Renal cortex interstitium (tissue), 11 donors: ENCODE results near the gene CILP. TPM values are rescaled to one million over a fixed set of nuclear protein-coding genes. Genes with fewer than 3 reads are reported as not detected.
"Not testable (repeated sequence)": the region's sequence is repeated elsewhere in the genome, so short reads cannot be mapped to it uniquely, and the experiment has no call there.

Experiments
- DNase-seq, 11 donors: peaks; one replicate each; pipeline ENCODE4 v3.0.0-alpha.2; 2013; ENCODE audit warnings: low read depth in 9 of 11, low spot score in 4 of 11; ENCODE audit errors: extremely low read depth in 1 of 11
- polyA plus RNA-seq, 3 donors: library from polyadenylated mRNA; unstranded; fragments of 120-200 nt; gene quantifications; one replicate each; pipeline ENCODE4 v1.2.1, GENCODE V29; 2013; ENCODE audit not compliant: insufficient read length in 3 of 3

The CILP gene
- polyA plus RNA-seq, 3 donors = 3.1 to 3.5 (median 3.2) TPM

DNA sequence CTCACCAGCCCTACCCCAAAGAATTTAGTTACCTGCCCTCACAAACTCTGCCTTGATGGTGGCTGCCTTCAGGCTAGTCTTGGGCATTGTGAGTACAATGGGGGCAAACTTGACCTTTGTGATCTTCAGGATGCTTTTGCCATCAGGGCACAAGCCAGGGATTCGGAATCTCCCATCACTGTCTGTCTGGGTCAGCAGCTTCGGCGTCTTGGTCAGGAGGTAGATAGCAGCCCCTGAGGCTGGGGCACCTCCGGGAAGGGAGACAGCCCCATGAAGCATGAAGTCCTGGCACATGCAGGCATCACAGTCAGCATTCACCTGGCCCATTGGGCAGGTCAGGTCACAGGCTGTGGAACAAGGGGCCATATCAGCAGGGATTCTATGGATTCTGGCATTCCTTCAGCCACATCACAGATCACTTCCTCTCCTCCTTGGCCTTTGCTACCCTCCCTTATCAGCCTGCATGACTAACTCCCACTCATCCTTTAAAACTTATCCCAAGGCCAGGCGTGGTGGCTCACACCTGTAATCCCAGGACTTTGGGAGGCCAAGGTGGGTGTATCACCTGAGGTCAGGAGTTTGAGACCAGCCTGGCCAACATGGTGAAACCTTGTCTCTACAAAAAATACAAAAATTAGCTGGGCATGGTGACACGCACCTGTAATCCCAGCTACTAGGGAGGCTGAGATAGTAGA is 6.9 kb downstream of the CILP start:
- no peak for DNase-seq

DNA sequence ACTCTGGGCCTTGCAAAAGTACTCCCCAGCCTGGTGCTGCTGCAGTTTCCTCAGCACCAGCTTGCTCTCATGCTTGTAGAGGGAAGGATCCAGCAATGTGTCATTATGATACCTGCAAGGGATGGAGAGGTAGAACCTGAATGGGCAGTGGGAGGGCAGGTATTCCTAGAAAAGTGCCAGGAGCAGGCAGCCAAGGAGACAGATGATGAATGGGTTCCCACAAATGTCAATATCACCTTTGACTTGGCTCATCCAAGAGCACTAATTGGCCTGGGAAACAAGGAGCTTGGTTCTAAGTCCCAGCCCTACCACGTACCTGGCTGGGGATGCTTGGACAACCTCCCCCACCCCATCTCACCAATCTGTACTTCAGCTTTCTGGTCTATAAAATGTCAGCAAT is 9.4 kb downstream of the CILP start:
- no peak for DNase-seq

DNA sequence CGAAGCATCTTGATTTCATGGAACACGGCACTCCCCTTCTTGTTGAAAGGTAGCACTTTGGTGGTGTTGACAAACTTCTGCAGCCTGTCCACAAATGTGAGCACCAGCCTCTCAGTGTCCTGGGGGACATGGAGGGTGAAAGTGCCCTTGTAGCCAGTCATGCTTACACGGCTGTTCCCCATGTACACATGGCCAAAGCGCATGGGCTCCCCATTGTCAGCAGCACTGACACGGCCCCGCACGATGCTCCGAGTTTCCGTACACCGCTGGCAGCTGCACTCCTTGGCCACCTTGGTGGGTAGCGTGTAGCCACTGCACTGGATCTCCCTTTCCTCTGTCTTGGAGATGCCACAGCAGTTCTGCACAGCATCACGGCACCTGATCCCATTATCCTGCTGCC is 12.7 kb downstream of the CILP start:
- DNase-seq = no peak

DNA sequence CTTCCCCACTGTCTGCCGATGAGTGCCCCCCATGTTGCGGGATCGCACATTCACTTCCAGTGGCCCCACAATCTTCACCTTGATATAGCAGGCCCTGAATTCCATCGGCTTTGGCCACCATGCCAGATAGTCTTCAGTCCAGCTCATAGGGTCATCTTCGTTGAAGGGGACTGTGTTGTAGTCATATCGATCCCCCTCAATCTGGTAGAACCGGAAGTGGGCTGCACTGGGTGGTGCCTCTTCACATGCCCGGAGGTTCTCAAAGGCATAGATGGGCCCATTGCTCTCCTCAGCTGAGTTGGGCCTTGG is 14.0 kb downstream of the CILP start:
- no peak for DNase-seq

DNA sequence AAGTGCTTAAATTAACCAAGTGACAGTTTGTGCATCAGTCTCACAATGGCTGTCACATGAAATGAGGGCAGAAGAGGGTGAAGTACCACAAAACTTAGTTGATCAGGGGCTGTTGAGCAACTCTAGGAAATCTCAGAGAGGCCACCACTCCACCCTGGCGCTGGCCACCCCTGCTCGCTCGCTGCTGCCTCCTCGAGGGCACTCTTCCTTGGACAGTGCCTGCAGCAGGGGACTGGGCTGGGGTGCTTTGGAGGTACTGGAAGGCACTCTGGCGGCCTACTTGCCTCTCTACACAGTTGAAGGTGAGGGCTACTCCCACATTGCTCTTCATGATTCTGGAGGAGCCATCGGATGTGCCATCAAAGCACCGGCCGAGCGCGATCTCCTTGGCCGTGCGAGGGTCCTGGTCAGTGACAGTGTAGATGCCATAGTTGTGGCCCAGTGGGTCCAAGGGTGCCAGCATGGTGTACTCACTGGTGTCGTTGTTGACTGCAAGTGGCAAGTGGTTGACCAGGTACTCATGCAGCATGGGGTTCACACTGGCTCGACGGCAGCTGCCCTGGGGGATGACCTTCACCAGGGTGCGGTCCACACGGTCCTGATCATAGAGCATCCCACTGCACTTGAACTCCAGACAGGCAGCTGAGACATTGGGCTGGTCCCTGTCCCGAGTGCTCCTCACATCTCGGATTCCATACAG is 14.5 kb downstream of the CILP start:
- no peak for DNase-seq

- no peak for DNase-seq
Measured at GRCh38 chr15:65195548-65195923, 15.7 kb downstream of the CILP start.

DNA sequence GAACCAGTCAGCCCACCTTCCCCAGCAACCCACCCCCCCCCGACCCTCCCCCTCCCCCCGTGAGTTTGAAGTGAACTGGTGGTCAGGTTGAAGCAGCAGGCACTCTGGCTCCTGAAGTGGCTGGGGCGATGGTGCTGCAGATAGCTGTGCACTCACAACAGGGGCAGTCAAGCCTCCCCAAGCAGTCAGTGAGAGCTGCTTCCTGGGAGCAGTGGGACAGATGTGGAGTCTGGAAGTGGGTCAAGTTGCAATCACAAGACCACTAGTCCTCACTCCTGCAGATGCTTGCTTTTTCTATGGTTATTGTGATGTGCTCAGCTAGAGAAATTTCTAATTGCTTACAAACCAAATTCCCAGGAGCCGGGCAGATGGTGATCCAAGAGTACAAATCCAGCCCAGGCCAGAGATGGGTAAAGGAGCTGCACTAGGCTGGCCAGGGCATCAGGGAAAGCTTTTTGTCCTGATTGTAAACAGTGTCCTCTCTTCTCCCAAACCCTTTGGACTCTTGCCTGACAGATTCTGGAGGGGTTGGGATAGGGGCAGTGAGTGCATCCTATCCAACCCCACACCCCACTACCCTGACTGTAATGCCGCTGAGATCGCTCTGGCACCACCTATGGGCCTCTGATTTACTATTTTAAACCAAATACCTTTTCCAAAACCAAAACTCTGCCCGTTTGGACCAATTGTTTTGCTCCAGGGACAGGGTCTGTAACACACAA is 16.3 kb downstream of the CILP start:
- no peak for DNase-seq

GRCh38 chr15:65192016-65192415 is 19.3 kb downstream of the CILP start:
- no peak for DNase-seq

- DNase-seq = peak in 4 of 11 donors; percentile 36 to 71 (median 58)
Measured at GRCh38 chr15:65189102-65189740, 22.1 kb downstream of the CILP start.

DNA sequence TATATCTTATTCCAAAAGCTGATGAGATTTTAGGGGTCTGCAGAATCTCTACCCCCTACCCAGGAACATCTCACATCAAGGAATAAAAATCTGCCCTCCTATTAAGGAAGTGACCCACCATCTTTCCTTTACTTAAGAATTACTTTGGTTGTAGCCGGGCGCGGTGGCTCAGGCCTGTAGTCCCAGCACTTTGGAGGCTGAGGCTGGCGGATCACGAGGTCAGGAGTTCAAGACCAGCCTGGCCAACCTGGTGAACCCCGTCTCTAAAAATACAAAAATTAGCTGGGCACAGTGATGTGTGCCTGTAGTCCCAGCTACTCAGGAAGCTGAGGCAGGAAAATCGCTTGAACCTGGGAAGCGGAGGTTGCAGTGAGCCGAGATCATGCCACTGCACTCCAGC is 22.8 kb downstream of the CILP start:
- not testable (repeated sequence) for DNase-seq

DNA sequence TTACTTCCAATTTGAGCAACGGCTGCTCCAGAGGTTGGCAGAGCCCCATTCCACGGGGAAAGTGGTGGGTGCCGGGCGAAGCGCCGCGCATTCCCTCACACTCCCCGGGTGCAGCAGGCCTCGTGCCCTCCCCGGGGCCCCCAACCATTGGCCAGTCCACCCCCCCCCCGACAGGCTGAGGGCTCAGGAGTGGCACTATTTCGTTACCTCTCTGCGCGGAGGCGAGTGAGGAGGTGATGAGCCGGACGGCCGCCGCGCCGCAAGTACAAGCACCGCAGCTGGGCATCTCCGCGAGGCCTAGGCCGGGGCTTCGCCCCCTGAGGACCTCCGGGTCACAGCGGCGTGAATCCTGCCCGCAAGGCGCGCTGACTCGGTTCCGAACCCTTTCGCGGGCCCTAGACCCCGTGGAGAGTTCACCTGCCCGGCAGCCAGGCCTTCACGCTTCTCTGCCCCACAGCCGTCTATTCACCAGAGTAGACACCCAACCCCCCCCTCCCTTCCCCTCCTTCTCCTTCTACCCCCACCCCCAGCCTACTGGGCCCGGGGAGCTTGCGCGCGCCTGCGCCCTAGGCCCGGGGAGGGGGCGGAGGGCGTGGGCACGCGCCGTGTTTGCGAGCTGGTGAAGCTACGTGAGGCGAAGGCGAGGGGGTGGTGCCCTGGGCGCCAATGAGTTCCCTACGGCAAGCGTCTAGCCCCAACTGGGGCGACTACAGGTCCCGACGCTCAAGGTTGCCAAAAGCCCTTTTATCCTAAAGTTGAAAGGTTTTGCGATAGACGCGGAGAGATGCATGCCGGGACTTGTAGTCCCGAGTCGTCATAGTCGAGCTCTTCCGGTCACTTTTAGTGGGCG is 26.2 kb downstream of the CILP start, which contains the start of gene CLPX:
CLPX (minus strand) TSS at position 475 of the 850 bp plus-strand sequence; CDS start at position 286, 189 bp downstream.
- DNase-seq = peak in 10 of 11 donors; percentile 86 to 92 (median 87)

DNA sequence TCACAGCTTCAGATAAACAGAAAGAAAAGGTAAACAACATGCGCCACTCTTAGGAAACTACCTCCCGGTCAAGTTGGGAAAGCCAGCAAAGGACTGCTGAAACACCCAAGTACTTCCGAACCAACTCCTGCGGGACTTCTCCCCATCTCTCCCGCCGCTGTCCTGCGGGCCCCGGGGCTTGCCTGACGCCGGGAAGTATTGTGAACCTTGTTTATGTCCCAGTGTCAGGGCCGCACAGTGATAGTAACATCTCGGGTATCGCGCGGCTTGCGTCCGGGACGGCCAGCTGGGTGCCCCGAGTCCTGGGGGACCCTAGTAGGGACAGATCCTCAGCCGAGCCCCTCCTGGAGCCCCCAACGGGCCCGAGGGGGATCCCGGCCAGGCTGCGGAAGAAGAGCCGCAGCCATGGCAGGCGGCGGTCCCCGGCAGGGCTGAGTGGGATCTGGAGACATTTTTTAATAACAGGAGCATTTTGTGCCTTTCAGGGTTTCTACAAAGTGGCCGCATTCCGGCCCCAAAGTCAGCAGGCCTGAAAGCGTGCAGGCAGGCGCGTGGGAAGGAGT is 26.9 kb downstream of the CILP start:
- DNase-seq = peak in 9 of 11 donors; percentile 32 to 62 (median 46)

GRCh38 chr15:65183865-65184159 is 27.5 kb downstream of the CILP start:
- no peak for DNase-seq

DNA sequence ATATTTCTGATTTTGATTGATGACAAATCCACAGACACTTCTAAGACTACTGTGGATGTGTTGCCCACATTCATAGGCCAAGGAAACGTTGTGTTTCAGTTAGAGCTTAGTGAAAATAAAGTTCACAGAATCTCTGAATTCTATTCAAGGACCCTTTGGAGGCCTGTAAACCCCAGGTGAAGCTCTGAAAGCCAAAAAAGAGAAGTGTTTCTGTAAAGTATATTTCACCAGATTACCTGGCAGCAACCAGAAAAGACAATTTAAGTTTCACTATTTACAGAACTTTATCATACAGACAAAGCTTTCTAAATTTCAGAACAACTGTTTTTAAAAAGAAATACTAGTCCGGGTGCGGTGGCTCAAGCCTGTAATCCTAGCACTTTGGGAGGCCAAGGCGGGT is 28.7 kb downstream of the CILP start:
- no peak for DNase-seq

GRCh38 chr15:65181582-65182353 is 29.5 kb downstream of the CILP start:
- not testable (repeated sequence) for DNase-seq

DNA sequence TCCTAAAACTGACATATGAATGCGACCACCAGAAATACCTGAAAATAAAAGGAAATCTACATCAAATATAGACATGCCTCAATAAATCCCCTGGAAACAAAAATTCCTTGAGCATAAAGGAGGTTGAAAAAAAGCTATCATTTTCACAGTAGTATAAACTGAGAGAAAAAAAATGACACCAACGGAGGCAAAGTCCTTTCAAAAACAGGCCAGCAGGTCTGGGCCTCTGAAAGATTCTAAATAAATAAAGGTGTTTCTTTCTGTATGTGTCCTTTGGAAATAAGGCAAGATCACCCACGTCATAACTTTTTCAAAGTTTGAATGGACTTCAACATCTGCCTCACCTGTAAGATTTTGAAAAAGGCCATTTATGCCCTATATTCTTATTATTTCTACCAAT is 31.1 kb downstream of the CILP start:
- DNase-seq = no peak

DNA sequence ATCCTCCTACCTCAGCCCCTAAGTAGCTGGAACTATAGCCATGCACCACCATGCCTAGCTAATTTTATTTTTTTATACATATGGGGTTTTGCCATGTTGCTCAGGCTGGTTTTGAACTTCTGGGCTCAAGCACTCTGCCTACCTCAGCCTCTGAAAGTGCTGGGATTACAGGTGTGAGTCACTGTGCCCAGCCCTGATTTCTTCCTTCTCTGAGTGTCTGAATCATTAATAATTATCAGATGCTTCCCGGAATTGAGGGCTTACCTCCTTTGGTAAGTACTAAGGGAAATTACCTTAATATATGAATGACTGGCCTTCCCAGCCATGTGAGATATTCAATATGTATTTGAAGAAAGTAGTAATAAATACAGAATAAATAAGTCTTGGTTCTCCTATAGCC is 33.4 kb downstream of the CILP start:
- DNase-seq = no peak

DNA sequence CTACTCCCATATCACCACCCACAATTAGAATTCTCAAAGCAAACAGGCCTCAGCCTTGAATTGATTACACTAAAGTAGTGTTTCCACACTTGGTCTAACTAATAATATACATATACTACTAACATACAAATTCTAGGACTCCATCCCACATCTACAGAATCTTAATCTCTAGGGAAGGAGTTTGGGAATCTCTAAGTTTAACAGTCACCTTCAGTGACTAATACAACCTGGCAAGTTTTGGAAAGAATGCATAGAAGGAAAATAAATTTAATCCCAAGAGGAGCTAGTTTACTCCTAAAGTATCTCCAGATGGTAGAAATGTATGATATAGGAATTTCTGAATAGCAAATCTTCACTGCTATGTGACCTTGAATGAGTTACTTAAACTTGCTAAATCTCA is 35.2 kb downstream of the CILP start:
- no peak for DNase-seq
